GM12878 (cell line): Measurements from ENCODE around the gene ZDHHC14. TPM values are rescaled to one million over a fixed set of nuclear protein-coding genes. Genes with fewer than 3 reads are reported as not detected.

Experiments used
- ATAC-seq: fragments of 200-7000 bp; cut with Tn5 transposase; 3 replicates; pipeline ENCODE4 v1.9.1; 2020; ENCODE audit warnings: mild to moderate bottlenecking, moderate library complexity
- BruUV-seq: library from RNA; stranded (reverse); fragments of 400-500 nt; replicated peaks from 2 replicates; lab custom pipeline; 2021; lab: Mats Ljungman, UMichigan
- CTCF ChIA-PET: fragments of 300-600 bp; sonication (Branson Sonifier 250); formaldehyde crosslinking; extraction: SDS; loops from one replicate; lab custom pipeline; 2021; ENCODE audit warnings: inconsistent platforms; lab: Yijun Ruan, JAX
- POLR2A ChIA-PET: fragments of 350-600 bp; formaldehyde crosslinking; extraction: SDS; loops from one replicate; lab custom pipeline; 2021; ENCODE audit warnings: inconsistent platforms; lab: Charles Lee
- RAD21 ChIA-PET: fragments of 300-600 bp; sonication (Branson Sonifier 250); formaldehyde crosslinking; loops from one replicate; lab custom pipeline; 2023; ENCODE audit warnings: antibody characterized with exemption; ENCODE audit not compliant: unreplicated experiment; lab: Charles Lee
- SMC1A ChIA-PET: fragments of 300-600 bp; sonication (Branson Sonifier 250); formaldehyde crosslinking; loops from one replicate; lab custom pipeline; 2023; ENCODE audit not compliant: unreplicated experiment, uncharacterized antibody; lab: Charles Lee
- DNase-seq: peaks from one replicate; pipeline ENCODE4 v3.0.0-alpha.2; 2011; ENCODE audit warnings: low read depth, low spot score
- FAIRE-seq: peaks from 3 replicates; lab custom pipeline; 2011; peaks lifted over from hg19 to GRCh38; lab: Jason Lieb, UNC
- H2AFZ ChIP-seq: 2 replicates; pipeline ENCODE4 v1.6.0; 2011; ENCODE audit warnings: low read depth, low read length, control low read depth; ENCODE audit not compliant: control insufficient read depth
- H3K27ac ChIP-seq: 2 replicates; pipeline ENCODE4 v1.5.1; 2011; ENCODE audit warnings: control low read depth; ENCODE audit not compliant: control insufficient read depth, insufficient read depth
- H3K27me3 ChIP-seq, 2 experiments: replicated peaks in 1 of 2; 2 replicates each; pipeline versions ENCODE4 v1.6.0 to v1.6.1; 2011; ENCODE audit warnings: low read length in 1 of 2; ENCODE audit not compliant: control insufficient read depth in 2 of 2, insufficient read depth in 2 of 2
- H3K36me3 ChIP-seq, 2 experiments: 2 replicates each; pipeline ENCODE4 v1.5.1; 2011; ENCODE audit warnings: low read length in 1 of 2; ENCODE audit not compliant: control insufficient read depth in 2 of 2, insufficient read depth in 2 of 2
- H3K4me1 ChIP-seq: 2 replicates; pipeline ENCODE4 v1.6.1; 2011; ENCODE audit warnings: mild to moderate bottlenecking, low read length, moderate library complexity, mixed read lengths; ENCODE audit not compliant: control insufficient read depth, insufficient read depth
- H3K4me2 ChIP-seq: 2 replicates; pipeline ENCODE4 v1.6.0; 2011; ENCODE audit warnings: control low read depth; ENCODE audit not compliant: control insufficient read depth, insufficient read depth
- H3K4me3 ChIP-seq: fragments of 200-600 bp; sonication (generic); 2 replicates; pipeline ENCODE4 v1.5.1; 2016
- H3K79me2 ChIP-seq: 2 replicates; pipeline ENCODE4 v1.6.0; 2011; ENCODE audit warnings: low read length; ENCODE audit not compliant: control insufficient read depth, insufficient read depth
- H3K9ac ChIP-seq: 2 replicates; pipeline ENCODE4 v1.8.0; 2011; ENCODE audit warnings: low read length, control low read depth, mixed read lengths; ENCODE audit not compliant: control insufficient read depth, insufficient read depth
- H3K9me3 ChIP-seq: replicated peaks from 3 replicates; pipeline ENCODE4 v1.5.1; 2011; ENCODE audit warnings: mild to moderate bottlenecking, low read length; ENCODE audit not compliant: control insufficient read depth, insufficient read depth
- H4K20me1 ChIP-seq: 2 replicates; pipeline ENCODE4 v1.6.0; 2011; ENCODE audit not compliant: control insufficient read depth, insufficient read depth
- EGR1 ChIP-seq, 2 experiments: IDR thresholded peaks; 1 replicate in 1 of 2; 2 replicates in 1 of 2; pipeline ENCODE4 v1.6.1; 2011 to 2012; ENCODE audit warnings: low read depth in 2 of 2, low read length in 2 of 2, borderline replicate concordance in 1 of 2, mild to moderate bottlenecking in 1 of 2, moderate library complexity in 1 of 2
- IRF4 ChIP-seq: IDR thresholded peaks from 2 replicates; pipeline ENCODE4 v1.6.1; 2011; ENCODE audit warnings: low read depth, low read length
- MEF2A ChIP-seq: IDR thresholded peaks from 2 replicates; pipeline ENCODE4 v1.6.1; 2011; ENCODE audit warnings: low read depth, mild to moderate bottlenecking, low read length, moderate library complexity; ENCODE audit not compliant: insufficient read depth
- NR2C2 ChIP-seq: IDR thresholded peaks from 2 replicates; pipeline ENCODE4 v1.6.1; 2011; ENCODE audit warnings: borderline replicate concordance, low read depth; ENCODE audit not compliant: control insufficient read depth, insufficient read length
- NRF1 ChIP-seq: conservative IDR thresholded peaks from 2 replicates; pipeline ENCODE4 v1.6.1; 2011; ENCODE audit warnings: mild to moderate bottlenecking, low read depth, low read length, improper control_type of control experiment
- PRDM15 ChIP-seq: fragments of 450-650 bp; formaldehyde crosslinking; IDR thresholded peaks from 2 replicates; pipeline ENCODE4 v1.4.0; 2020; ENCODE audit warnings: mild to moderate bottlenecking, moderate library complexity
- RBBP5 ChIP-seq: fragments of 200-600 bp; sonication (generic); conservative IDR thresholded peaks from 2 replicates; pipeline ENCODE4 v1.6.1; 2016
- SIN3A ChIP-seq: IDR thresholded peaks from 2 replicates; pipeline ENCODE4 v1.6.1; 2012; ENCODE audit warnings: low read depth, low read length, improper control_type of control experiment
- SIX5 ChIP-seq: IDR thresholded peaks from 2 replicates; pipeline ENCODE4 v1.6.1; 2011; ENCODE audit warnings: mild to moderate bottlenecking, low read depth, low read length, moderate library complexity; ENCODE audit not compliant: severe bottlenecking
- SMAD5 ChIP-seq: IDR thresholded peaks from 2 replicates; pipeline ENCODE4 v1.6.1; 2016; ENCODE audit warnings: antibody characterized with exemption, low read depth
- TBL1XR1 ChIP-seq: IDR thresholded peaks from 2 replicates; pipeline ENCODE4 v1.6.1; 2012; ENCODE audit warnings: low read depth, low read length, improper control_type of control experiment
- WGBS: methylation state at CpG from one replicate; pipeline ENCODE4 v1.1.6; 2016; ENCODE audit warnings: low lambda C conversion rate; ENCODE audit not compliant: insufficient replicate concordance, insufficient coverage; ENCODE audit errors: missing lambda C conversion rate; 5-methylcytosine and 5-hydroxymethylcytosine counted together
- in situ Hi-C: fragments of 300-500 bp; cut with MboI; formaldehyde crosslinking; loops from 9 replicates; pipeline ENCODE4 v1.14.3; 2018; ENCODE audit warnings: mixed read lengths
- intact Hi-C: fragments of 100-400 bp; cut with micrococcal nuclease; formaldehyde crosslinking; loops from one replicate; pipeline ENCODE4 v1.14.2; 2022; ENCODE audit not compliant: unreplicated experiment
- polyA plus RNA-seq, 11 experiments: library from polyadenylated mRNA; depleted of rRNA in 4 of 11; unstranded in 6 of 11; stranded (reverse) in 5 of 11; fragments of >200 nt; fragmentation: Nextera tagmentation in 4 of 11; fragmentation: Illumina TruSeq in 1 of 11; extraction: Ambion mirVana in 4 of 11; extraction: Trizol in 1 of 11; gene quantifications; 1 replicate in 1 of 11; 2 replicates in 10 of 11; pipeline versions ENCODE4 v1.2.1 to v1.2.3, GENCODE V29; 2011 to 2016; ENCODE audit warnings: inconsistent platforms in 2 of 11, missing spikeins in 2 of 11, low read depth in 1 of 11
- total RNA-seq, 4 experiments: library from RNA; depleted of rRNA in 3 of 4; stranded (reverse); fragments of >200 nt in 3 of 4; fragmentation: Illumina TruSeq in 1 of 4; extraction: Trizol in 1 of 4; gene quantifications; 2 replicates each; pipeline versions ENCODE4 v1.2.1 to v1.2.3, GENCODE V29; 2013 to 2021

The ZDHHC14 gene
- total and polyA plus RNA-seq, 10 of the 15 experiments (the other 5 are each of a cell fraction or from before 2014, with no cell fraction given) = 0.15 to 16.0 (median 0.76) TPM; not detected in 1

GRCh38 chr6:157721830-157722229, 340.8 kb downstream of the ZDHHC14 start (continued):
- TF ChIP-seq SIN3A (no peak), MEF2A (no peak), NR2C2 (no peak), SIX5 (no peak), TBL1XR1 (no peak), RBBP5 (no peak), EGR1 (IDR thresholded peaks at IDR 0.05; ENCODE audit: borderline replicate concordance in 1 of 2, low read depth in 2 of 2, low read length in 2 of 2) (no peak), IRF4 (no peak)

GRCh38 chr6:157723376-157723775, 342.4 kb downstream of the ZDHHC14 start:
- H3K4me1 ChIP-seq = no peaks in the 10 kb centered on the region
- TF ChIP-seq SMAD5 (no peak), PRDM15 (CRISPR knock-in tag) (no peak), NRF1 (no peak)
- H3K36me3 ChIP-seq = no peaks in the 10 kb centered on the region
- peaks cover 1 to 2% of the 10 kb centered on the region in 2 experiments; a peak in 2 of 4 replicates for H3K27me3 ChIP-seq
- H3K4me3 ChIP-seq = no peak overlapping the region
- H3K4me2 ChIP-seq = no peak overlapping the region
- ChIA-PET CTCF (no interaction called here), SMC1A (interaction anchor here (0.5 kb wide), 1 partner anchor 1511 kb away, joined by 3 read pairs; no protein-coding TSS in a partner anchor), RAD21 (no interaction called here), POLR2A (no interaction called here)
- no peak overlapping the region for H2AFZ ChIP-seq
- ATAC-seq (no peak), DNase-seq (no peak), FAIRE-seq (no peak)
- 26% methylated on average over 4 of the region's 4 CpGs for WGBS
- no peaks in the 10 kb centered on the region; the same call in 2 of the 3 replicates for H3K9me3 ChIP-seq
- intact Hi-C loops = no loop called here
- H4K20me1 ChIP-seq = no peaks in the 10 kb centered on the region
- H3K27ac ChIP-seq = no peak overlapping the region
- no TSS peak for BruUV-seq
- H3K9ac ChIP-seq = no peak overlapping the region
- H3K79me2 ChIP-seq = no peaks in the 10 kb centered on the region
- in situ Hi-C loops = no loop called here
